H1 (cell line): ENCODE results near the gene BARHL1. TPM values are rescaled to one million over a fixed set of nuclear protein-coding genes. Genes with fewer than 3 reads are reported as not detected.

Source experiments
- BRCA1 ChIP-seq: IDR thresholded peaks from 2 replicates; pipeline ENCODE4 v1.6.1; 2012; ENCODE audit warnings: low read depth, low read length, improper control_type of control experiment
- RXRA ChIP-seq: IDR thresholded peaks from 2 replicates; pipeline ENCODE4 v1.6.1; 2011; ENCODE audit warnings: low read depth, mild to moderate bottlenecking, low read length, moderate library complexity; ENCODE audit not compliant: insufficient read depth
- SIRT6 ChIP-seq: IDR thresholded peaks from one replicate; pipeline ENCODE4 v1.7.1; 2012; ENCODE audit warnings: low read length, inconsistent platforms
- SUZ12 ChIP-seq: fragments of 200-600 bp; sonication (generic); IDR thresholded peaks from 2 replicates; pipeline ENCODE4 v1.6.1; 2012; ENCODE audit warnings: mild to moderate bottlenecking, inconsistent platforms, low read length, moderate library complexity, mixed read lengths
- TCF12 ChIP-seq: IDR thresholded peaks from 2 replicates; pipeline ENCODE4 v1.6.1; 2011; ENCODE audit warnings: low read depth, mild to moderate bottlenecking, low read length
- YY1 ChIP-seq: IDR thresholded peaks from 2 replicates; pipeline ENCODE4 v1.6.1; 2011; ENCODE audit warnings: low read depth, mild to moderate bottlenecking, low read length
- polyA plus RNA-seq, 7 experiments: library from polyadenylated mRNA; depleted of rRNA in 3 of 7; stranded (reverse) in 5 of 7; unstranded in 2 of 7; fragments of >200 nt in 5 of 7; fragments of 200-250 nt in 2 of 7; gene quantifications; 1 replicate in 5 of 7; 2 replicates in 1 of 7; 4 replicates in 1 of 7; pipeline versions ENCODE4 v1.2.1 to v1.2.3, GENCODE V29; 2011 to 2013; ENCODE audit warnings: missing spikeins in 2 of 7, mixed read lengths in 2 of 7
- total RNA-seq: library from RNA; stranded (reverse); fragmentation: NEBNext Ultra II Directional; extraction: Animal tissue kit (Norgen Biotek cat#: 25700); gene quantifications from 2 replicates; pipeline ENCODE4 v1.2.1, GENCODE V29; 2021
- TF ChIP-seq, protein P1 (sequence below): IDR thresholded peaks from 2 replicates; pipeline ENCODE4 v1.6.1; 2012; ENCODE audit warnings: inconsistent platforms

The BARHL1 gene
- total and polyA plus RNA-seq, 2 of the 8 experiments (the other 6 are each of a cell fraction or from before 2014, with no cell fraction given): not detected

GRCh38 chr9:132606066-132606465 is 23.7 kb downstream of the BARHL1 start (continued):
- TF ChIP-seq, protein P1, sequence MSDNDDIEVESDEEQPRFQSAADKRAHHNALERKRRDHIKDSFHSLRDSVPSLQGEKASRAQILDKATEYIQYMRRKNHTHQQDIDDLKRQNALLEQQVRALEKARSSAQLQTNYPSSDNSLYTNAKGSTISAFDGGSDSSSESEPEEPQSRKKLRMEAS: no peak
- TF ChIP-seq TCF12 (no peak), BRCA1 (no peak), SUZ12 (no peak), SIRT6 (no peak), RXRA (no peak), YY1 (no peak)
- TF ChIP-seq, all 59 proteins: peak for 0
